HG03469 (cell line): ENCODE results near the gene HOXA3.

Experiments used
- ATAC-seq: cut with Tn5 transposase; IDR thresholded peaks from one replicate; pipeline ENCODE4 v1.9.1; 2021; ENCODE audit warnings: mild to moderate bottlenecking, moderate library complexity, moderate number of reproducible peaks; ENCODE audit not compliant: unreplicated experiment

Gene HOXA3

GRCh38 chr7:27189997-27190748 lies 37.8 kb upstream of the HOXA3 start:
- ATAC-seq: no peak

- ATAC-seq: no peak
These were observed 37.1 kb upstream of the HOXA3 start for GRCh38 chr7:27189295-27189996.

DNA sequence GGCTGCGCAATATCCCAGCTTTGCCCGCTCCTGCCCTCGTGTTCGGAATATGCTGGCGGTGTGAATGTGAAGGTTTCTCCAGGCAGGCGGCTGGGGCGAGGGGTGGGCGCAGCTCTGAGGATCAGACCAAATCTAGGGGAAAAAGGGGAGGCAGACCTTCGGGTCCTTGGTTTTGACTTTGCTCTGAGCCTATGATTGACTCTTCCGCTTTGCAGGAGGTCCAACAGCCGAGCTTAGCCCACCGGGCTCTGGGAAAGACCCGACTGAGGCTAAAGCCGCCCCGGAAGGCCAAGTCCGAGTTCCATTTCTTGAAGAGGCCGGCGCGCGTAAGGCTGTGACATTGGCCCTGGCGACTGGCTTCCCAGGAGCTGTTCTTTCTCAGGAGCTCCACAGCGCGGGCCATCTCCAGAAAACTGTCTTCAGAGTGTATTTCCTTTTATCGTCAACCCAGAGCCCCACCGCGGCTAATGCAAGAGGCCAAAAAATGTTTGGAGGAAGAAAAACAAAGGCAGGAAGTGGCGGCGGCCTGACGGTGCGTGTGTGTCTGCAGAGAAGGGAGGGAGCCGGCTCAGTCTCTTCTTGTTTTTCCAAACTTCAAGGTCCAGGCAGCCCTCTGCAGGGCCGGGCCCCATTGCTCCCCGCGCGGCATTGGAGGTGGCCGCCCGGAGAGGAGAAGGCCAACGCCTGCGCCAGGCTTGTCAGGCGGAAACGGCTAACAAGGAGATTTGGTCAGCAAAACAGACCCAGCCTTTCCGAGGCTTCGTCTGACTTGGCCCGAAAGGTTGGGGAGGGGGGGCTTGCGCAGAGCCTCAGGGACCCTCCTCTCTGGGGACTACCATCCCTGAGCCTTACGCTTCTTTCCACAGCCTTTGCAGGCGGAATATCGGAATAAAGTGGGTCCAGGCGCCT lies 36.3 kb upstream of the HOXA3 start:
- no peak for ATAC-seq

GRCh38 chr7:27187475-27188385 lies 35.3 kb upstream of the HOXA3 start:
- ATAC-seq: no peak

DNA sequence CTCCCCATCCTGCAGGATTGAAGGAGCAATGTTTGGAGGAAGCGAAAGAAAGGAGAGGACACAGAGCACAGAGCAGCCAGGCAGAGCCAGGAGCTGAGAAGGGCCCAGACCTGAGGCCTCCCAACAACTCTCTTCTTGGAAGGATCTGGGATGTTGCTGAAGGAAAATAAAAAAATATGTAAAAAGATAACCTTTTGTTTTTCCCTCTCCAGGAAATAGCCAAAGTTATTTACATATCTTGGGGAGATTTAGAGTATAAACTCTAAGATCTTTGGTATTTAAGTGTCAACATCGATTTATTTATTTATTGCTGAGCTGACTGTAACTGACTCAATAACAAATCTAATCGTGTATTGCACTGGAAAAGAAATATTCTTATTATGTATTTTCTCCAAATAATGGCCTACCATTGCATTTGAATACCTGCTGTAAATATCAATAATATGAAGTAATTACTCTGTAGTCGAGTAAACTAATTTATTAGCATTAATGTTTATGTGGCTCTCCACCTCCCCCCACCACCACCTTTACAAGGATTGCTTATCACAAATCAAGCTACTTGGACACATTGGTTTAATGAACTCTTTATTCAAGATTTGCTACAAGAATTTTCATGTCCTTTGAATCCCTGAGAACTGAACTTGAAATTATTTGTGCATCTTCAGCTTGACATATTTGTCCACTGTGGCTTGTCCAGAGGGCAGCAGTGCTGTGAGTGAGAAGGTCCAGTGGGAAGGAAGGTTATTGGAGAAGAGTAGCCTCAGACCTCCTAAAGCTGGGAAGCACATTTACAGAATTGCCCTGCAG lies 34.5 kb upstream of the HOXA3 start:
- ATAC-seq: no peak

DNA sequence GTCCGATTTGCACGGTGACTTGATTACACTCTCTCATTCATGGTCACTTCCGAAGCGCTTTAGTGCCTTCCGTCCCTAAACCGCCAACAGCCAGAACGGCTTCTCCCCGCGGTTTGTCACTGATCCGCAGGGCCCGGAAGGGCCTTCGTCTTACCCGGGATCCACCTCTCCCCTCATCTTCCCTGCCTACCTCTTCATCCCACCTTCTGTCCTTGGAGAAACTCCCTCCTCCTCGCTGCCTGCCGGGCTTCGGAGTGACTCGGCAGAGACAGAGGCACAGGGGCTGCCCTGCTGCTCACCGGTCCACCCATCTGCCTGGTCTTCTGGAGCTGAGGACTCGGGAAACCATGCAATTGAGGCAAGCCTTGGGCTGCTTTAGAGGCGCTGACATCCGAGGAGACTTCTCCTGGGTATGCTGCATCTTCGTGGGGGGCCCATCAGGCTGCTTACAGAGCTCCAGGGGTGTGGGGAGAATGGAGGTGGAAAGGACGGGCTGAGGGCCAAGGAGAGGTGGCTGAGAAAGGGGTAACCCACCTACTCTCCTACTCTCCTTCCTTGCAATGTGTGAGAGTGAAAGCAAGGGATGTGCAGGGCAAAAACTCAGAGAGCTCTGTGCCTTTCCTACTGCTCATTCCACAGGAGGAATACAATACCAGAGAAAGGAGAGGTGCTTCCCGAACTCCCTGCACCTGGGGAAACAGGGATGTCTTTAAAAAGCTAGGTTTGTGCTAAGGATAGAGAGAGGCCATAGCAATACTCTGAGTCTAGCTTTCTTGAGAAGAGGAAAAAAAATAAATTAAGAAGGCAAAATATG lies 33.7 kb upstream of the HOXA3 start:
- ATAC-seq: no peak

GRCh38 chr7:27185013-27185853 lies 32.9 kb upstream of the HOXA3 start, which contains the start of gene HOXA11:
TSS of gene HOXA11 (minus strand) at chr7:27185232. CDS start at chr7:27185144, 88 bp downstream.
- ATAC-seq: no peak

GRCh38 chr7:27184337-27185012 lies 32.1 kb upstream of the HOXA3 start:
- ATAC-seq: no peak

DNA sequence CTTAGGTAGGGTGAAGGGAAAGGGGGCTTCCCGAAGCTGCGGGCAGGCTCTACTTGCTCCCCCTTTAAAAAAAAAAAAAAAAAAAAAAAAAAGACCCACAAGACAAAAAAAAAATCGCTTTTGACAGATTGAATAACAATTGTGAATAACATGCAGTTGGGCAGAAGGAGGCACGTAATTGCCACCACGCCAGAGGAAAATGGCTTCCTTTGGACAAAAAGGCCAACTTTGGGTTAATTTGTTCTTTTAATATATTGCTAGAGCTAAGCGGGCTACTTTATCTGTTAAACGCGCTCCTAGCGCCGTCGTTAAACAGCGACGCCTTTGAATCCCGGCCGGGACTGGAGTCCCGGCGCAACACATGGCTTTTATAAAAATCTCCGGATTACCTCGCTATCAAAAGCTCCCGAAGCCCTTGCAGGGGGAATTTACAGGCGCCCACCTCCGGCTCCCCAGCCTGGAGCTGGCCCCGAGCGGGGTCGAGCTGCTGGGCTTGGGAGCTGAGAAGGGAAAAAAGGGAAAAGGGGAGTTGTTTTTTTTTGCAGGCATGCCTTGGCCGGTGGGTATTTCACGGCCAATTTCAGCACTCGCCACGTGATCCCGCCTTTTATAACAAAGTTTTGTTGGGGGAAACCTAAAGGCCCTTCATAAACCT lies 31.4 kb upstream of the HOXA3 start:
- no peak for ATAC-seq

- no peak for ATAC-seq
These were observed 30.7 kb upstream of the HOXA3 start for GRCh38 chr7:27182861-27183681.

GRCh38 chr7:27182285-27182841 lies 30.0 kb upstream of the HOXA3 start:
- ATAC-seq: no peak

GRCh38 chr7:27181795-27182275 lies 29.5 kb upstream of the HOXA3 start:
- ATAC-seq: no peak

- ATAC-seq: no peak
These were observed 28.3 kb upstream of the HOXA3 start for GRCh38 chr7:27180431-27181420.
